Parathyroid adenoma (tissue), 2 donors: ENCODE results near the gene TBX2.

Experiments used
- H2AFZ ChIP-seq: fragments of 300-600 bp; sonication (generic); one replicate; pipeline ENCODE4 v1.7.0; 2017; ENCODE audit warnings: antibody characterized with exemption, mild to moderate bottlenecking
- H3K27ac ChIP-seq: fragments of 300-600 bp; sonication (generic); one replicate; pipeline ENCODE4 v1.7.0; 2017
- H3K27me3 ChIP-seq: fragments of 300-600 bp; sonication (generic); one replicate; pipeline ENCODE4 v1.7.0; 2017; ENCODE audit warnings: low read length; ENCODE audit not compliant: control insufficient read depth, insufficient read depth
- H3K36me3 ChIP-seq: fragments of 300-600 bp; sonication (generic); one replicate; pipeline ENCODE4 v1.7.0; 2017; ENCODE audit warnings: low read length; ENCODE audit not compliant: control insufficient read depth, insufficient read depth
- H3K4me1 ChIP-seq: fragments of 300-600 bp; sonication (generic); one replicate; pipeline ENCODE4 v1.7.0; 2017; ENCODE audit warnings: control low read depth
- H3K4me2 ChIP-seq: fragments of 300-600 bp; sonication (generic); one replicate; pipeline ENCODE4 v1.7.0; 2017; ENCODE audit warnings: low read length
- H3K4me3 ChIP-seq: fragments of 300-600 bp; sonication (generic); one replicate; pipeline ENCODE4 v1.7.0; 2017; ENCODE audit warnings: low read depth, low read length
- H3K79me2 ChIP-seq: fragments of 300-600 bp; sonication (generic); one replicate; pipeline ENCODE4 v1.7.0; 2017; ENCODE audit warnings: control low read depth
- H3K9ac ChIP-seq: fragments of 300-600 bp; sonication (generic); one replicate; pipeline ENCODE4 v1.7.0; 2017; ENCODE audit warnings: mild to moderate bottlenecking
- H3K9me3 ChIP-seq: fragments of 300-600 bp; sonication (generic); one replicate; pipeline ENCODE4 v1.7.0; 2017; ENCODE audit warnings: low read length; ENCODE audit not compliant: control insufficient read depth
- TF ChIP-seq, protein P1 (sequence below): fragments of 300-600 bp; sonication (generic); IDR thresholded peaks from one replicate; pipeline ENCODE4 v1.7.0; 2017; ENCODE audit warnings: antibody characterized with exemption, mild to moderate bottlenecking
- donor health status: primary hyperparathyroidism.

TBX2 gene

DNA sequence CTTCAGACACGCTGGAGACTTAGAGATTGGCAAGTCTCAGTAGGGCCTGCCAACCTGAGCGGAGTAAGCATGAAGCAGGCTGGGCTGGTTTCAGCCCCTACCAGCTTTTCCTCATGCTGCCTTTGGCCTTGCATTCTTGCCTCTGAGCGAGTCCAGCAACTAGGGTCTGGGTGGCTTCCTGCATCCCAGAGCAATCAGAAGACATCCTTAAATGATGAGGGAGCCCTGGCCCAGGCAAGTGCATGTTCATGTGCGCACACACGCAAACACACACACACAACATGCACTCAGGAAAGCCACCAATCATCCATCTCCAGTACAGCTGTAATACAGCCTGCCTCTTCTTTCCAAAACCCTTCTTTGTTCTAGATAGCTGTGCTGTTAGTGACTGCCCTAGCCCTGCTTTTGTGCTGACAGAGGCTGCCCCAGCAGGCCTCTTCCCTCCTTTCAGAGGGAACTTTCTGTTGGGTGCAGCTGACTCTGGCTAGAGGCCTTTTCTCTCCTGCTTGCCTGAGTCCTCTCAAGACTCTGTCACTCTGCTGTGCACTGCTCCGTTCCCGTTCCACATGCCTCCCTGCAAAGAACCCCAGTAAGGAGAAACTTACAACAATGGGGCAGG is 30.7 kb upstream of the TBX2 start:
- no peaks in the 10 kb centered on the region for H3K36me3 ChIP-seq
- TF ChIP-seq, protein P1, sequence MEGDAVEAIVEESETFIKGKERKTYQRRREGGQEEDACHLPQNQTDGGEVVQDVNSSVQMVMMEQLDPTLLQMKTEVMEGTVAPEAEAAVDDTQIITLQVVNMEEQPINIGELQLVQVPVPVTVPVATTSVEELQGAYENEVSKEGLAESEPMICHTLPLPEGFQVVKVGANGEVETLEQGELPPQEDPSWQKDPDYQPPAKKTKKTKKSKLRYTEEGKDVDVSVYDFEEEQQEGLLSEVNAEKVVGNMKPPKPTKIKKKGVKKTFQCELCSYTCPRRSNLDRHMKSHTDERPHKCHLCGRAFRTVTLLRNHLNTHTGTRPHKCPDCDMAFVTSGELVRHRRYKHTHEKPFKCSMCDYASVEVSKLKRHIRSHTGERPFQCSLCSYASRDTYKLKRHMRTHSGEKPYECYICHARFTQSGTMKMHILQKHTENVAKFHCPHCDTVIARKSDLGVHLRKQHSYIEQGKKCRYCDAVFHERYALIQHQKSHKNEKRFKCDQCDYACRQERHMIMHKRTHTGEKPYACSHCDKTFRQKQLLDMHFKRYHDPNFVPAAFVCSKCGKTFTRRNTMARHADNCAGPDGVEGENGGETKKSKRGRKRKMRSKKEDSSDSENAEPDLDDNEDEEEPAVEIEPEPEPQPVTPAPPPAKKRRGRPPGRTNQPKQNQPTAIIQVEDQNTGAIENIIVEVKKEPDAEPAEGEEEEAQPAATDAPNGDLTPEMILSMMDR, result no peak
- no peak overlapping the region for H3K27ac ChIP-seq
- no peak overlapping the region for H3K4me2 ChIP-seq
- no peaks in the 10 kb centered on the region for H3K9me3 ChIP-seq
- no peaks in the 10 kb centered on the region for H3K4me1 ChIP-seq
- no peaks in the 10 kb centered on the region for H3K27me3 ChIP-seq
- no peak overlapping the region for H3K4me3 ChIP-seq
- no peak overlapping the region for H3K9ac ChIP-seq
- no peaks in the 10 kb centered on the region for H3K79me2 ChIP-seq
- no peak overlapping the region for H2AFZ ChIP-seq

DNA sequence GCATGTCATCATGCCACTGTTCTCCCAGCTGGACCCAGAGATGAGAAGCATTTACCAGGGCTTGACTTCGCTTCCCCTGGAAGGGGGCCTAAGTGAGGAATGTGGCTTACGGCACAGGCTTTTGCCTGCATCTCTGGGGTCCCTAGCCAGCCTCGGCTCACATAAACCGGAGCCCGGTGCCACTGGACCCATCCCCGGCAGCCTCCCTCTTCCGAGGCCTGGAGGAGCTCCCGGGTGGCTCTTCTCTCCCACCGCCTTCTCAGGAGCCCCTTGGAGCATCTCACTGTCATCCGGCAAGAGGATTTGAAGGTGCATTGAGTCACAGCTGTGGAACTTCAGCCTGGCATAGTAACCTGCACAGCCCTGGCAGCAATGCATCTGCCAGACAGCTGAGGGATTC is 29.9 kb upstream of the TBX2 start:
- TF ChIP-seq, protein P1, result no peak

GRCh38 chr17:61371179-61371578 is 28.5 kb upstream of the TBX2 start:
- no peak overlapping the region for H3K27ac ChIP-seq
- TF ChIP-seq, protein P1, result no peak
- H3K4me3 ChIP-seq, result no peak overlapping the region
- no peak overlapping the region for H2AFZ ChIP-seq
- no peak overlapping the region for H3K9ac ChIP-seq
- H3K4me1 ChIP-seq, result no peaks in the 10 kb centered on the region
- H3K9me3 ChIP-seq, result no peaks in the 10 kb centered on the region
- no peaks in the 10 kb centered on the region for H3K27me3 ChIP-seq
- H3K4me2 ChIP-seq, result no peak overlapping the region
- no peaks in the 10 kb centered on the region for H3K79me2 ChIP-seq
- no peaks in the 10 kb centered on the region for H3K36me3 ChIP-seq

More for the DNA sequence above, 29.9 kb upstream of the TBX2 start:
- no peak overlapping the region for H3K9ac ChIP-seq
- H3K27ac ChIP-seq, result no peak overlapping the region
- H3K79me2 ChIP-seq, result no peaks in the 10 kb centered on the region
- H3K27me3 ChIP-seq, result no peaks in the 10 kb centered on the region
- H3K4me3 ChIP-seq, result no peak overlapping the region
- H3K4me1 ChIP-seq, result no peaks in the 10 kb centered on the region
- no peaks in the 10 kb centered on the region for H3K9me3 ChIP-seq
- H2AFZ ChIP-seq, result no peak overlapping the region
- H3K4me2 ChIP-seq, result no peak overlapping the region
- H3K36me3 ChIP-seq, result no peaks in the 10 kb centered on the region

DNA sequence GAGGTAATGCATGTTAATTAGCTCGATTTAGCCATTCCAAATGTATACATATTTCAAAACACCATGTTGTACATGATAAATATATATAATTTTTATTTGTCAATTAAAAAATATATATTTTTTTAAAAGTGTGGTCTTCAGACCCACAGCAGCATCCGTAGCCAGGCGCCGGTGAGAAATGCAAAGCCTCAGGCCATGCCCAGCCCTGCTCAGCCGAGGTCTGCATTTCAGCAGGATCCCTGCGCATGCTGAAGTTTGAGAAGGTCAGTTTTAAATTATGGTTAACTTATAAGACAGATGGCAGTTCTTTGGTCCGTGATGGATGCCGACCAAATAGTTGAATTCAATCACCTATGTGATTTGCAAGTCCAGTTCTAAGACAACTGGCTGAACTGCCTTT is 28.0 kb upstream of the TBX2 start:
- Histone ChIP-seq H3K79me2 (no peaks in the 10 kb centered on the region), H3K9ac (no peak overlapping the region), H3K4me3 (no peak overlapping the region), H3K36me3 (no peaks in the 10 kb centered on the region), H3K4me1 (no peaks in the 10 kb centered on the region), H2AFZ (no peak overlapping the region), H3K27ac (no peak overlapping the region), H3K27me3 (no peaks in the 10 kb centered on the region), H3K9me3 (no peaks in the 10 kb centered on the region), H3K4me2 (no peak overlapping the region)
- TF ChIP-seq, protein P1, result no peak

GRCh38 chr17:61372436-61372835 is 27.2 kb upstream of the TBX2 start:
- Histone ChIP-seq H3K4me3 (no peak overlapping the region), H2AFZ (no peak overlapping the region), H3K79me2 (no peaks in the 10 kb centered on the region), H3K9me3 (no peaks in the 10 kb centered on the region), H3K4me2 (no peak overlapping the region), H3K9ac (no peak overlapping the region), H3K36me3 (no peaks in the 10 kb centered on the region), H3K4me1 (no peaks in the 10 kb centered on the region), H3K27ac (no peak overlapping the region), H3K27me3 (no peaks in the 10 kb centered on the region)
- TF ChIP-seq, protein P1, result no peak
